Gastrocnemius medialis (tissue), 4 donors: ENCODE data around the gene CDR2. TPM values are rescaled to one million over a fixed set of nuclear protein-coding genes. Genes with fewer than 3 reads are reported as not detected.

Experiments
- ATAC-seq, 2 donors: fragments of 150-250 bp; one replicate each; pipeline ENCODE4 v1.9.1; 2016
- DNase-seq, 2 donors: peaks; one replicate each; pipeline ENCODE4 v3.0.0-alpha.2; 2019
- H3K27ac ChIP-seq, 4 donors: fragments of 200-600 bp; sonication (generic); 1 replicate in 1 of 4; 2 replicates in 3 of 4; pipeline ENCODE4 v1.5.1; 2016 to 2018; ENCODE audit warnings: mild to moderate bottlenecking in 2 of 4, moderate library complexity in 1 of 4
- H3K27me3 ChIP-seq, 3 donors: fragments of 200-600 bp; sonication (generic) in 2 of 3; 1 replicate in 1 of 3; 2 replicates in 2 of 3; pipeline versions ENCODE4 v1.5.1 to v1.6.0; 2016 to 2019; ENCODE audit warnings: mild to moderate bottlenecking in 1 of 3, moderate library complexity in 1 of 3
- H3K36me3 ChIP-seq, 2 donors: fragments of 200-600 bp; sonication (generic) in 1 of 2; one replicate each; pipeline ENCODE4 v1.5.1; 2017 to 2018
- H3K4me1 ChIP-seq, 2 donors: fragments of 200-600 bp; sonication (generic) in 1 of 2; one replicate each; pipeline ENCODE4 v1.5.1; 2016 to 2017; ENCODE audit warnings: mild to moderate bottlenecking in 2 of 2
- H3K4me3 ChIP-seq, 4 donors: fragments of 200-600 bp; sonication (generic) in 3 of 4; 1 replicate in 1 of 4; 2 replicates in 3 of 4; pipeline ENCODE4 v1.5.1; 2016 to 2019; ENCODE audit warnings: mild to moderate bottlenecking in 2 of 4
- H3K9me3 ChIP-seq, 3 donors: fragments of 200-600 bp; sonication (generic) in 2 of 3; 1 replicate in 1 of 3; 2 replicates in 2 of 3; pipeline ENCODE4 v1.5.1; 2016 to 2019
- POLR2A ChIP-seq, 2 donors: fragments of 450-650 bp; IDR thresholded peaks; one replicate each; pipeline ENCODE4 v1.6.1; 2017; ENCODE audit warnings: antibody characterized with exemption in 2 of 2, mild to moderate bottlenecking in 2 of 2, moderate library complexity in 2 of 2
- in situ Hi-C, 4 donors: fragments of 200-750 bp; cut with MboI; loops; one replicate each; pipeline versions ENCODE4 v1.15.0 to v1.8.0; 2017; ENCODE audit warnings: low sequenced_read_pairs in 4 of 4
- intact Hi-C: fragments of 100-400 bp; cut with DNase I; formaldehyde crosslinking; loops from one replicate; pipeline ENCODE4 v1.15.1; 2023; ENCODE audit warnings: low total_unique reads
- total RNA-seq, 4 donors: library from RNA; depleted of rRNA; stranded (reverse); fragments of >200 nt; gene quantifications; one replicate each; pipeline versions ENCODE4 v1.1.0 to v1.2.3, GENCODE V29; 2016
- TF ChIP-seq, protein P1 (sequence below), 5 experiments: fragments of 450-650 bp in 3 of 5; fragments of 200-600 bp in 2 of 5; sonication (generic) in 2 of 5; IDR thresholded peaks in 4 of 5; conservative IDR thresholded peaks in 1 of 5; 1 replicate in 4 of 5; 2 replicates in 1 of 5; pipeline ENCODE4 v1.5.1; 2016 to 2019; ENCODE audit warnings: antibody characterized with exemption in 5 of 5, mild to moderate bottlenecking in 3 of 5, moderate library complexity in 3 of 5

CDR2 gene
- total RNA-seq, 4 donors from 2014 or later, result 4.1 to 7.6 (median 7.3) TPM

DNA sequence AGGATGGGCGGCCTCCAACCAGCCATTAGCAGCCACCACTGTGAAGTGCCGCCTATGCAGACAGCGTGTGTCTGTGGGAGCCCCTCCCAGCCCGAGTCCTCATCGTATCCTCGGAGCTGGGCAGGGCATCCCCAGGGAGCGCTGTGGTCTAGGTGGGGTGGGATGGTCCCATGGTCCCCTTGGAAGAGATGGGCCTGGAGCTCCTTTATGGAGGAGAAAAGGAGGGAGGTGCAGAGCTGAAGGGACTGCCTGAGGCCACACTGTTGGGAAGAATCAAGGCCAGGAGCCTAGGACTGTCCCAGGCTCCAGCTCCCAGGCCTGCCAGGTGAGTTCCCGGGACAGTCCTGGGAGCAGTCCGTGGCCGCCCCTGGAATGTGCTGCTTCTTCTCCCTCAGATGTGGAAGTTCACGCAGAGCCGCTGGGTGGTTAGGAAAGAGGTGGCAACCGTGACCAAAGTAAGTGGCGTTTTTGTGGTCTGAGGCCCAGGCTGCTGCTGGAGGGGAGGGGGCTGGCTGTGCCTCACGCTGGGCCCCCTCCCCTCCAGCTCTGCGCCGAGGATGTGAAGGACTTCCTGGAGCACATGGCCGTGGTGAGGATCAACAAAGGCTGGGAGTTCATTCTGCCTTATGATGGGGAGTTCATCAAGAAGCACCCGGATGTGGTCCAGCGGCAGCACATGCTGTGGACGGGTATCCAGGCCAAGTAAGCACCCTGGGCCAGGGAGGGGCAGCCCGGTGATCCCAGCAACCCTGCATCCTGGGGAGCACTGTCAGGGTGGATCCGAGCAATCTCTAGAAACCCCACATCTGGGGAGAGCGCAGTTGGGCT is 50.2 kb downstream of the CDR2 start:
- no peak overlapping the region for H3K27ac ChIP-seq
- no peaks in the 10 kb centered on the region for H3K27me3 ChIP-seq
- peaks cover 10% of the 10 kb centered on the region in 2 donors for H3K4me1 ChIP-seq
- in situ Hi-C loops (loop anchor here in 1 of 4 donors (10.0 kb wide), 1 partner anchor 1169 kb away; the partner anchor contains the start of genes DNAH3 and LDAF1), intact Hi-C loops (loop anchor here (5.0 kb wide), 2 partner anchors 98 to 1137 kb away; no protein-coding TSS in a partner anchor)
- ATAC-seq, result no peak
- TF ChIP-seq, protein P1, sequence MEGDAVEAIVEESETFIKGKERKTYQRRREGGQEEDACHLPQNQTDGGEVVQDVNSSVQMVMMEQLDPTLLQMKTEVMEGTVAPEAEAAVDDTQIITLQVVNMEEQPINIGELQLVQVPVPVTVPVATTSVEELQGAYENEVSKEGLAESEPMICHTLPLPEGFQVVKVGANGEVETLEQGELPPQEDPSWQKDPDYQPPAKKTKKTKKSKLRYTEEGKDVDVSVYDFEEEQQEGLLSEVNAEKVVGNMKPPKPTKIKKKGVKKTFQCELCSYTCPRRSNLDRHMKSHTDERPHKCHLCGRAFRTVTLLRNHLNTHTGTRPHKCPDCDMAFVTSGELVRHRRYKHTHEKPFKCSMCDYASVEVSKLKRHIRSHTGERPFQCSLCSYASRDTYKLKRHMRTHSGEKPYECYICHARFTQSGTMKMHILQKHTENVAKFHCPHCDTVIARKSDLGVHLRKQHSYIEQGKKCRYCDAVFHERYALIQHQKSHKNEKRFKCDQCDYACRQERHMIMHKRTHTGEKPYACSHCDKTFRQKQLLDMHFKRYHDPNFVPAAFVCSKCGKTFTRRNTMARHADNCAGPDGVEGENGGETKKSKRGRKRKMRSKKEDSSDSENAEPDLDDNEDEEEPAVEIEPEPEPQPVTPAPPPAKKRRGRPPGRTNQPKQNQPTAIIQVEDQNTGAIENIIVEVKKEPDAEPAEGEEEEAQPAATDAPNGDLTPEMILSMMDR (IDR thresholded peaks at IDR 0.05 in 4 of 5, conservative IDR thresholded peaks at IDR 0.05 in 1 of 5), result no peak
- no peak for TF ChIP-seq POLR2A (IDR thresholded peaks at IDR 0.05)
- H3K9me3 ChIP-seq, result no peaks in the 10 kb centered on the region
- H3K36me3 ChIP-seq, result peaks cover 0 to 70% of the 10 kb centered on the region in 2 donors
- H3K4me3 ChIP-seq, result no peak overlapping the region
- no peak for DNase-seq

DNA sequence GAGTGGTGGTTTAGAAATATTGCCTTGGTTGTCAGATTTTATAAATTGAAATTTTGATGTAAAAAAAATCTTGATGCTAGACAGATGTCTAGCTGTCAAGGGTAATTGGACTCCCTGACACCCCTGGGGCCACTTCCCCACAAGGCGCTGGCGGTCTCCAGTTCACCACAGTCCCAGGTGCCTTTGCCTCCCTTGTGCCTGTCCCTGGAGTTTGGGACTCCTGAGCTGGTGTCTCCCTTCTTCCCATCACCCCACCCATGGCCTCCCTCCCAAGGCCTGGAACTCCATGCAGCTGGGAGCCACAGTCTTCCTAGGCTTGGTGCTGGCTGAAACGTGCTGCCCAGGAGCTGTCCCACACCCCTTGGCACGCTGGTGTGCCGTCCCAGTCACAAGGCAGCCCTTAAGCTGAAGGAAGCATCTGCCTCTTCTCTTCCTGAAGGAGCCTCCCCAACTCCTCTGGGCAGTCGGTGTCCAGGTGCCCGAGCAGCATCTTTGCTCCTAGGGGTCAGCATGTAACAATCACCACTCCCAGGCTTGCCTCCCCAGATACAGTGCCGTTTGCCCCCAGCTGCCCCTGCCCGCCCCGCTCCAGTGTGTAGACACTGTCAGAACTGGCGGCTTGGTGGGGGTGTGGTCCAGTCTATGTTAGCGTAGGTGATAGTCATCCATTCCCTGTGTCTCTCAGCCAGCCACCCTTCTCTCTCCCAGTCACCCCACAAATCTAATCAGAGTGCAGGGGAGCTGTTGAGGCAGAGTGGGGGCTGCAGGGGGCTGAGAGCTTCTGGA is 51.1 kb downstream of the CDR2 start:
- no peak overlapping the region for H3K4me3 ChIP-seq
- in situ Hi-C loops, result loop anchor here in 1 of 4 donors (10.0 kb wide), 1 partner anchor 1169 kb away; the partner anchor contains the start of genes DNAH3 and LDAF1
- TF ChIP-seq POLR2A (IDR thresholded peaks at IDR 0.05), result no peak
- TF ChIP-seq, protein P1 (IDR thresholded peaks at IDR 0.05 in 4 of 5, conservative IDR thresholded peaks at IDR 0.05 in 1 of 5), result no peak
- no peaks in the 10 kb centered on the region for H3K27me3 ChIP-seq
- intact Hi-C loops, result loop anchor here (5.0 kb wide), 2 partner anchors 99 to 1136 kb away; no protein-coding TSS in a partner anchor
- DNase-seq (no peak), ATAC-seq (no peak)
- peaks cover 10 to 13% of the 10 kb centered on the region in 2 donors for H3K4me1 ChIP-seq
- no peak overlapping the region for H3K27ac ChIP-seq
- peaks cover 0 to 72% of the 10 kb centered on the region in 2 donors for H3K36me3 ChIP-seq
- no peaks in the 10 kb centered on the region for H3K9me3 ChIP-seq

DNA sequence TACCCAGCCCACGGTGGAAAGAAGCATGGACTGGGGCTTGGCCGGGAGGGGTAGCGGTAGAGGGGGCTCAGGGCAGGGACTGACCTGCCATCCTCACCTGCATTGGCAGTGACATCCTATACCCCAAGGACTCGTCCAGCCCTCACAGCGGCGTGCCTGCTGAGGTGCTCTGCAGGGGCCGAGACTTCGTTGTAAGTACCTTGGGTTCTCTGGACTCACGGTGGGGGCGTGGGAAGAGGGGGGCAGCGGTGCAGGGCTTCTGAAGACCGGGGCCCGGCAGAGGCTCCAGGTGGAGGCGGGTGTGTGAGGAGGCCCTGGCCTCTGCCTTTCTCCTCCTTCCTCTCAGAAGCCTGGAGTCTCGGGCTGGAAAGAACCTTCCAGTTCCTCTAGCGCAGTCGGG is 51.7 kb downstream of the CDR2 start:
- no peaks in the 10 kb centered on the region for H3K9me3 ChIP-seq
- DNase-seq (no peak), ATAC-seq (no peak)
- intact Hi-C loops (loop anchor here (5.0 kb wide), 2 partner anchors 100 to 1135 kb away; no protein-coding TSS in a partner anchor), in situ Hi-C loops (loop anchor here in 1 of 4 donors (10.0 kb wide), 1 partner anchor 1168 kb away; the partner anchor contains the start of genes DNAH3 and LDAF1)
- H3K27ac ChIP-seq, result no peak overlapping the region
- H3K4me1 ChIP-seq, result peaks cover 10 to 19% of the 10 kb centered on the region in 2 donors
- H3K4me3 ChIP-seq, result no peak overlapping the region
- H3K27me3 ChIP-seq, result no peaks in the 10 kb centered on the region
- TF ChIP-seq, protein P1 (IDR thresholded peaks at IDR 0.05 in 4 of 5, conservative IDR thresholded peaks at IDR 0.05 in 1 of 5), result no peak
- TF ChIP-seq POLR2A (IDR thresholded peaks at IDR 0.05), result no peak
- peaks cover 0 to 68% of the 10 kb centered on the region in 2 donors for H3K36me3 ChIP-seq

DNA sequence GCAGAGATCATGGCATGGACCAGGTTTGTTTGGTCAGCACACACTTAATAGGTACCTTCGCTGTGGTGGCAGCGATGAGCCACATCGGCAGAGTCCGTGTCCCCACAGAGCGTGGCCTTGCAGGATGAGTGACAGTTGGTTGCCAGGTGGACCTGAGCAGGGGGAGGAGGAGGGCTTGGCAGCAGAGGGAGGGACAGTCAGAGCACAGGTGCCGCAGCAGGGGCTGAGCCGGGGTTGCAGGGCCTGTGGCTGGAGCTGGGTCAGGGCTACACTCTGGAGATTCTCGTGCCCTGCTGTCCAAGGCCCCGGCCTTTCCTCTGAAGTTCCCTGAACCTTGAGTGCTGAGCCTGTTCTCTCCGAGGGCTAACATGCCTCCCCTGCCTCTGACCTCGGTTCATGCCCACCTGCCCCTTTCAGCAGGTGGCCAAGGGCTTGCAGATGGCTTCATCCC is 52.4 kb downstream of the CDR2 start:
- no peak for DNase-seq
- Histone ChIP-seq H3K4me1 (peaks cover 10 to 20% of the 10 kb centered on the region in 2 donors), H3K9me3 (no peaks in the 10 kb centered on the region), H3K36me3 (peaks cover 0 to 68% of the 10 kb centered on the region in 2 donors), H3K27ac (peak overlapping the region in 2 of 4 donors; percentile 35 to 59), H3K27me3 (no peaks in the 10 kb centered on the region), H3K4me3 (no peak overlapping the region)
- intact Hi-C loops, result loop anchor here (5.0 kb wide), 2 partner anchors 100 to 1135 kb away; no protein-coding TSS in a partner anchor
- ATAC-seq, result no peak
- TF ChIP-seq, protein P1 (IDR thresholded peaks at IDR 0.05 in 4 of 5, conservative IDR thresholded peaks at IDR 0.05 in 1 of 5), result no peak
- no peak for TF ChIP-seq POLR2A (IDR thresholded peaks at IDR 0.05)
- in situ Hi-C loops, result loop anchor here in 1 of 4 donors (10.0 kb wide), 1 partner anchor 1167 kb away; the partner anchor contains the start of genes DNAH3 and LDAF1
